ENCODE measurements around the gene ATXN7L1.
A peak's percentile ranks its signal among the peaks of the same experiment; 100 is the strongest.
"Not testable (repeated sequence)": the region's sequence is repeated elsewhere in the genome, so short reads cannot be mapped to it uniquely, and the experiment has no call there.

Gene ATXN7L1

GRCh38 chr7:105805447-105806019 lies 70.9 kb downstream of the ATXN7L1 start:
- no peak for DNase-seq (ENCODE audit: low read depth in 2 of 2)

DNA sequence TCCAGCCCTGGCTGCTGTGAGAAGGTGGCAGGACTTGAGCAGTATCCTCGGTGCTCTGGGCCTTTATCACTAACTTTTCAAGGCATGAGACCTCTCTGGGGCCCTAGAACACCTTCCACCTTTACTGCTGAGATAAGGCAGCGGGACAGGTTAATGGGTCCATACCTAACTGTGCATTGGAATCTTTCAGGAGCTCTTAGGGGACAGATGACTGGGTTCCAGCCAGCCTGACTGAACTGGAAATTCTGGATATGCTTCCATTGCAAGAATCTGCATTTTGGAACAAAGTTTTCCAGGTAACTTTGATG lies 73.0 kb downstream of the ATXN7L1 start:
- no peak for DNase-seq (ENCODE audit: low read depth in 2 of 2)

- DNase-seq (ENCODE audit: low read depth in 2 of 2), result no peak
Observed at GRCh38 chr7:105802604-105803428, 73.6 kb downstream of the ATXN7L1 start.

DNA sequence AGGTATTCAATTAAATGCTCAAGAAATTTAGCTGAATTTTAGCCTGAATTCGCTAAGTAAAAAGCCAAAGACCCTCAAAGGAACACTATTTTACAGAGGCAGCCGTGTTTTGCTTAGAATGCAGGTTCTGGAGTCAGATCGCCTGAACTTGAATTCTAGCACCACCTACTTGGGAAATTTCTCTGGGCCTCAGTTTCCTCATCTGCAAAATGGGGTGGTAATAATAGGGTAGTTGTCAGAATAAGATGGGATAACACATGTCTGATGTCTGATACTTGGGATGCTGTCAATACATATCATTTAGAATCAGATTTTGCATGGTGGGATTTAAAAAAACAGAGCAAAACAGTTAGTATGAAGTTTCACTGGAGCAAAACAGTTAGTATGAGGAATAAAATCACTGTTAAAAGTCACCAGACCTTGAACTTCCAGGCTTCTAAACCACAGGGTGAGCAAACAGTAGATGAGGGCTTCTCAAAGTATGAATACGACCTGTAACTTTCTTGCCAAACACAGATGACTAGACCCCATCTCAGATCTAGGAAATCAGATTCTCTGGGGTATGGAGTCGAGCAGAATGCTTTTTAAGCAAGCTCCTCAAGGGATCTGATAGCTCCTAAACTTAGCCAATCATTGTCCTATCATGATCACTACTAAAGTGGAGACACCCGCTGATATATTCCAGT lies 75.4 kb downstream of the ATXN7L1 start:
- no peak for DNase-seq (ENCODE audit: low read depth in 2 of 2)

GRCh38 chr7:105800442-105800841 lies 76.0 kb downstream of the ATXN7L1 start:
- no peak for DNase-seq (ENCODE audit: low read depth in 2 of 2)

- DNase-seq (ENCODE audit: low read depth in 2 of 2), result no peak
Observed at GRCh38 chr7:105799677-105800076, 76.7 kb downstream of the ATXN7L1 start.

GRCh38 chr7:105799006-105799405 lies 77.4 kb downstream of the ATXN7L1 start:
- no peak for DNase-seq (ENCODE audit: low read depth in 2 of 2)

DNA sequence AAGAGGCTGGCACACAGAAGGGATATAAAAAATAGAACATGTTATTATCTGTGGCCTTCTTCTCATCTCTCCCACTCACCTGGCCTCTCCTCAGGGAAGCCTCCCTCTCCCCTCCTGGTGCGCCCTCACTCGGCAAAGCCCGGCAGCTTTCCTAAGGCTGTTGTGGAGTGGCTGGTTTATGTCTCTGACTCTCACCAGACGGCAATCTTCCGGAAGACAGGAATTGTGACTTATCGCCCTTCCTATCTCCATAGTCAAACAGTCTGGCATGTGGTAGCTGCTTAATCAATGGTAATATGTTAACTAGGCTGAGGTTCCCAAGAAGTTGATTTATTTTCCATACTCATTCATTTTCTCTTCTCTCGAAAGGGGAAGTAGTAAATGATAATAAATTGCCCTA lies 78.7 kb downstream of the ATXN7L1 start:
- no peak for DNase-seq (ENCODE audit: low read depth in 2 of 2)

GRCh38 chr7:105796365-105796764 lies 80.0 kb downstream of the ATXN7L1 start:
- DNase-seq (ENCODE audit: low read depth in 2 of 2), result no peak

DNA sequence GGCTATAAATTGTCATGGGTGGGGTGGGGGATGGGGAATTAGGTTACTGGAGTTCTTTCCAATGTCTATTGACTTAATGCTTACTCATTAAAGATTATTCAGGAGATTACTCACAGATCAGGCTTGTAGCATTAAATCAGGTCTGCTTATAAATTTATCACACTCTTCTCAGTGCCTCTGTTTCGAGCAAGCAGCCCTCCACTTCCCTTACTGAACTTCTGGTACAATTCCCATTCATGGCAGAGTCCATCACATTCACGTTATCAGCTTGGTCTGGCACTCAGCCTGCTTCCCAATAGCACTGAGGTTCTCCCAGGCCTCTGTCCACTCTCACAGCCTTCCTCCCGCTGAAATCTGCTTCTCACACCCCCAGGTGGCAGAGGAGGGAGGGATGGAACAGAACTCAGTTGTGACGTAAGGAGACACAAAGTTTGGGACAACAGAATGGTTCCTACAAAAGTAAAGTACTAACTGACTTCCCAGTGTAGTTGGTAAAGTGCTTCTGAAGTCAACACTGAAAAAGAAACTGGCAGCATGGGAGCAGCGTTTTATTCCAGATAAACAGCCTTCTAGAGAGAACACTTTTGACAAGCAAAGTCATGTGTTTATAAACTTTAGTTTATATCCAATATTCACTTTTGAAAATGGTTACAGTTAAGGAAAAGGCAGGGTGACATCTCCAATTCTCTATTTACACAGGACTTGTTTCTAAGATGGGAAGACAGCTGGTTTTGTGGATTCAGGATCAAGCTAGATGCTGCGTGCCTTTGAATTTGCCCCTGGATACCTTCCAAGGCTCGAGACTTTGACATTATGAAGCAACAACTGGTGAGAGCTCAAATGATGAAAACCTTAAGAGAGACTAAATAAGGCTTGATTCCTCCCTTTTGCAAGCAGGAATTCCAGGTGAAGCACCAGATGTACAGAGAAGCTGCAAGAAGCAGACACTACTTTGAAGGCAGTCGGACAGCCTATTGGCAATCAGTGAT lies 81.4 kb downstream of the ATXN7L1 start:
- DNase-seq (ENCODE audit: low read depth in 2 of 2), result no peak

GRCh38 chr7:105792488-105793370 lies 83.7 kb downstream of the ATXN7L1 start:
- DNase-seq (ENCODE audit: low read depth in 2 of 2), result no peak

DNA sequence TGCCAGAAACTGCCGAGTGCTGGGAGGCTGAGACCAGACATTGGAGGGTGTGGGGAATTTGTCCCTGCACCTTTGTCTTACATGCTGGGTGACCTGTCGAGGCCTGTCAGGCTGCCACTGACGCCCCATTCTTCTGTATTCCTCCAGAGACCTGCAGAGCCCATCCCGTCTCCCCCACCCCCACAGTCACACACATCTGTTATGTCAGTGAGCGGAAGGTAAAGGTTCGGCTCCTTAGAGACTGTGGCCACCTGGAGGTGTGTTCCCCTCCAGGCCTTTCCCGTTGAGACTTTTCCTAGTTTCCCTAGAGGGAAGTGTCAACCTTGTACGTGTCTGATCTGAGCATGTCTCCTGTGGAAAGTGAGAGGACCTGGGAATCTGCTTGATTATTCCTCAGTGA lies 84.5 kb downstream of the ATXN7L1 start:
- no peak for DNase-seq (ENCODE audit: low read depth in 2 of 2)

DNA sequence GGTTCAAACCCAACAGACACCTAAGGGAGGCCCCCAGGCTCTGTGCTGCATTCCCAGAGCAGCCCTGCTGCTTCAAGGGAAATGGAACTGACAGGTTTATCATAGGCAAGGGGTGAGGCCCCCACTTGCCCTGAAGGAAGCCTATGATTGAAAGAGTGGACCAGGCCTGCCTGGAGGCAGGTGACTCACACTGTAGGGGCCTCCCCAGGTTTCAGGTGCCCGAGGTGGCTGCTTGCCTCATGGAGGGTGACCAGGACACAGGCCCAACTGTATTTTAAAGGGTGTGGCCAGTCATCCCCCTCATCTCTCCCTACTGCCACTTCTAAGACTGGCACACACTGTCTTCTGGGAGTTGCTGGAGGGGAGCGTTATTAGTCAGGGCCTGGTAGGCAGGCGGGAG lies 85.4 kb downstream of the ATXN7L1 start:
- no peak for DNase-seq (ENCODE audit: low read depth in 2 of 2)

GRCh38 chr7:105790452-105790851 lies 85.9 kb downstream of the ATXN7L1 start:
- not testable (repeated sequence) for DNase-seq (ENCODE audit: low read depth in 2 of 2)

DNA sequence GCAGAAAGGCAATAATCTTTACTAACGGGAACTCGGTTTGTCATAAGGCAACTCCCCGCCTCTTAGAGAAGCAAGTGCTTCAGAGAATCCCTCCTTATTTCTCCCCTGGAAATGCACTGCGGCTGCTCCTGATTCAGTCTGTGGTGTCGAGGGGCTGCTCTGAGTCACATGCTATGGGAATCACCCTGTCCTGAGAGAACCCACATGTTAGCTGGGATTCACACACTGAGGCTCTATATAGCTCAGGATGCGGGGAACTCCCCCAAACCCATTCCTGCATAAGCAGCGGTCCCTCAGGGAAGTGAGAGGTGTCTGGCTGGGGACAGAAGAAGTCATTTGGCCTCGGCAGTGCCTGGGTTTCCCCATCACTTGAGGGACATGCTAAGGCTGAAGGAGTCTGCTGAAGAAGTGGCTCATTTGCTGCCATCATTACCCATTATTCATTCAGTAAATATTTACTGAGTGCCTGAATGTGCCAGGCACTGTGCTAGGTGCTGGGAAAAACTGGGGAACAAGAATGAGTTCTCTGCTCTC lies 87.5 kb downstream of the ATXN7L1 start:
- no peak for DNase-seq (ENCODE audit: low read depth in 2 of 2)

GRCh38 chr7:105788356-105788755 lies 88.0 kb downstream of the ATXN7L1 start:
- DNase-seq (ENCODE audit: low read depth in 2 of 2), result no peak

DNA sequence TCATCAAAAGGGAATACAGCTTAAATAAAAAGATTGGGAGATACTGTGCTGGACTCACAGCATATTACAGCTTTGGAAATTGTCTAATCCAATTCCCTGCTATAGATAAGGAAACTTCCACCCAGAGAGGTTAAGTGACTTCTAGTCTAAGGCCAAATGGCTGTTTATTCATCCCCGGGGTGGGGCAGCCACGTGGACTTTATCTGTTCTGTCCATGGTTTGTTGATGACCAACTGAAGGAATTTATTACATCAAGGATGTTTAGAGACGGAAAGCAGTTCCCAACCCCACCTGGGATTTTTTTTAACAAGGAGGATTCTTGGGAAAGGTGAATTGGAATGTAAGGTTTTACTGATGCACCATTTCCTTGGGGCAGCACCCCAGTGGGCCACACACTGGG lies 88.6 kb downstream of the ATXN7L1 start:
- DNase-seq (ENCODE audit: low read depth in 2 of 2), result no peak

- DNase-seq (ENCODE audit: low read depth in 2 of 2), result no peak
Observed at GRCh38 chr7:105786520-105787470, 89.6 kb downstream of the ATXN7L1 start.

DNA sequence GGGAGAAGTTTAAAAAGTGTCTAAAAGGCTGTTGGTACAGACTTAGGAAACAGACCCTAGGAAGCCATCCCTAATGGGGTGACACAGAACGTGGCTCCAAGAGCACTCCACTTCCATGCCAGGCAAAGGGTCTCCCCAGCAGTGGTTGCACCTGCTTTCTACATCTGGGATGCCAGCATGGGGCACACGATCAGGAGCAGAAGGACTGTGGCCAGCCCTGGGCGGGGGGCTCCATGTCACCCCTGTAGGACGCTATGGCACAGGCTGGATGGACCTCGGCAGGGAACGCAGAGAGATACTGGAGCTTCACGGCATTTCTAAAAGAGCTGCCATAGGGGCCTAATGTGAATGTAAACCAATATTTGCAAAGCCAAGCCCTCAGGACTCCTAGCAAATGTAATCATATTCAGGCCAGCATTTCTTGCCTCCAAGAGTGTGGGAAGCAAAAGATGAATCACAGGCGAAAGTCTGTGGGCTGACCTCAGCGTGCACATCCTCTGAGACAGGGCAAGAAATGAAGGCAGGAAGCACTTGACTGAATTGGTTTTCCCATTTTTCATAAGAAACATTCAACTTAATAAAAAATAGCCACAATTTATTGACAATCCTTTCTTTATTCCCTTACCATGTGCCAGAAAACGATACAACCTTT lies 93.9 kb downstream of the ATXN7L1 start:
- peak in 1 of 2 donors; percentile 30 for DNase-seq (ENCODE audit: low read depth in 2 of 2)

All from stimulated activated CD8-positive, alpha-beta memory T cell treated with anti-CD3 and anti-CD28 coated beads, Interleukin-2, amount 100 ng/mL, for 48 hours (primary cell).